NCI-H2196 treated with DMSO at 0.1 percent for 48 hours (cell line): Measurements from ENCODE around the gene CAP2.

Experiments
- DNase-seq: peaks from one replicate; lab custom pipeline; 2025; ENCODE audit not compliant: unreplicated experiment; lab: John Stamatoyannopoulos, UW

Gene CAP2

DNA sequence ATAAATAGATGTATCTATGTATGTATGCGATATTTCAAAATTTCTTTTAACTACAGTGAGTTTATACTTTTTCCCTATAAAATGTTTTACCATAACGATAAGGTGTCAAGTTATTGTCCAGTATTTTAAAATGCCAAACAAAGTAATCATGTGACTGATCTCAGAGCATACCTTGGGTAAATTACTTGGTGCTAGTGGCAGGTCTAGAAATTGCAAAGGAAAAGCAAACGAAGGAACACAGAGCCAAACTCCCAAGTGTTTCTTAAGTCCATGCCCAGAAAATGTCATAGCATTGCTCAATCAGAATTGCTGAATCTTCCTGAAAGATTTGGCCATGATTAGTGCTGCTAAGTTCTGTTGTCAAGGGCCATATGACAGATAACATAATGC, 77.5 kb downstream of the CAP2 start:
- DNase-seq, result no peak

DNA sequence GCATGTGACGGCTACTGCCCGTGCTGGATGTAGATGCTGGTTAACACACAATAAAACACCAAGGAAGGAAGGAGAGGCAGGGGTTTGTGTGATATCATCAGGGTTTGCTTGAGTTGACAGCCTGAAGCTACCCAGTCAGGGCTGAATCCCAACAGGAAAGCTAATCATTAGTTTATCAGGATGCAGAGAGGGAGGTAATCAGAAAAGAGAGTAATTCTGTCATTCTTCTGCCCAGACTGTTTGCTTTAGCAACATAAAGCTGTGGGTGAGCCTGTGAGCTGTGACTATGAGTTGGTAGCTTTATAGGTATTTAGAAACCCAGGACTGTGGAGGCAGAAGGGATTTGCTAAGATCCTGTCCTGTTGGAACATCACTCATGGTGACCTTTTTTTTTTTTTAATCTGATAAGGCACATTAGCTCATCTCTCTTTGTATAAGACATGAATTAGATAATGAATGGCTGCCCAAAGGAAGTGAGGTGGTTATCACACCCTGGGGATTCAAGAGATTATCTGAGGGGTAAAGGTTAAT, 79.3 kb downstream of the CAP2 start:
- DNase-seq, result no peak

DNA sequence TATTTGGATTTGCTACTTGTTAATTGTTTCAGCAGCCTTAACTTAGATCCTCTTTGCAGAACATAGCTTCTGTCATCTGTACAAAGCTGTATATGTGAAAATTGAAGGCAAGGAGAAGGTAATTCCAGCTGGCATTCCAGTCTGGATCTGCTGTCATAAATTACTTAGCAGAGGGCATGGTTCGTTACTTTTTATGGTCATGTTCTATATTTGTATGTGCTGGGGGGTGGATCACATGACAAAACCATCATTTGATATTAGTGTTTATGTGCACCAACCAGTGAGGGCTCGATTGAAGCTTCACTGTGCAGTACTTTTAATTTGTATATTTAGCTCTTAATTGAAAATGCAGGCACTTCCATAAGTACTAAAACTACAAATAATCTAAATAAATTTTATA, 80.2 kb downstream of the CAP2 start:
- DNase-seq, result no peak

DNA sequence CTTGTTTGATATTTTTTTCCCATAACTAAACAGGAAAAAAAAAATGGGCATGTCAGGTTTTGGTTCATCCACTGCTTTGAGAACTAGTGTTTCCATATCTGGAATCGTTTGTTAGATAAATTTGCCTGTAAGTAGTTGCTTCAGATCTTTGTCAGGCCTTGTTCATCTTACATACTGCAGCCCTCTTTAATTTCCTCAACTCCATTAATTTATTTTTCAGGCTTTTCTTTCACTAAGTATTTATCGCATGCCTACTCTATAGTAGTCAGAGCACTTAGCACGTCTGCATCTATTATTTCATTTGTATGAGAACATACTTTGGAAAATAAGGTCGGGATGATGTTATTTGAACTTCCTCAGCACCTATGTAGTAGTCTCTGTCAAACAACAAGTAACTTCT, 80.9 kb downstream of the CAP2 start:
- no peak for DNase-seq

- DNase-seq, result no peak
Observed at GRCh38 chr6:17475606-17476244, 82.3 kb downstream of the CAP2 start.

DNA sequence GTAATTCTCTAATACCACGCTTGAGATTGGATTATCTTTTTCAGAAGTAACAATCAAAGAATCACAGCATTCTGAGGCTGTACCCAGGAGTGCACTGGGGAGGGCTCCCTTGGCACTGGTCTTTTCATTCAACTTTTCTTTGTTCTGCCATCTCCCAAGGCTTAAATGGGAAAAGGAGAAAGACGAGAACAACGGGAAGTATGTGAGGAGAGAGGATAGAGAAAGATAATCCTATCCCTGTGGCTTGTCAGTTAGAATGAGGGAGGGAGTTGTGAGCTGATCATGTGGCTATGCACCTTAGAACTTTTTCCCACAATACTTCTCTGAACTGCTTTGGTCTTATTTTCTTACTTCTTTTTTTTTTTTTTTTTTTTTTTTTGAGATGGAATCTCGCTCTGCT, 83.1 kb downstream of the CAP2 start:
- DNase-seq, result no peak

GRCh38 chr6:17477356-17477755, 84.0 kb downstream of the CAP2 start:
- no peak for DNase-seq

DNA sequence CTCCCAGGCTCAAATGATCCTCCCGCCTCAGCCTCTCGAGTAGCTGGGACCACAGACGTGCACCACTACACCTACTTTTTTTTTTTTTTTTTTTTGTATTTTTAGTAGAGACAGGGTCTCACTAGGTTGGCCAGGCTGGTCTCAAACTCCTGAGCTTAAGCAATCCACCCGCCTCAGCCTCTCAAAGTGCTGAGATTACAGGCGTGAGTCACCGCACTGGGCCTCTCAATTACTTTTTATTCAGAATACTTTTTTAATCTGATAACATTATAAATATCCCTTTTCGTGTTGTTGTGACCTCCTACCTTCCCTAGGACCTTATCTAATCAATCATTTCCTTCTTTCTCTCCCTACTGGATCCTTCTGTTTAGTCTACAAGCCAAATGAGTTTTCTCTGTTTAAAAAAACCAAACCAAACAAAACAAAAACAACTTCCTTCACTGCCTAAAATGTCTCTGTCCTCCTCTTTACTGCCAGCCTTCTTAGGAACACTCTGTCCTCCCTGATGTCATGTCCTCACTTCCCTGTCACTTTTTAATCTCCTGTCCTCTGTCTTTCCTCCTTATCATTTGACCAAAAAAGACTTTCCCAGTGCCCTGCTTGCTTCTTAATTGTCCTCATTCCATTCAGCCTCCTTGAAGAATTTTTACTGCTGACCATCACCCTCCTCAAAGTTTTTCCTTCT, 85.0 kb downstream of the CAP2 start:
- DNase-seq, result no peak

- DNase-seq, result no peak
Observed at GRCh38 chr6:17478946-17479345, 85.6 kb downstream of the CAP2 start.

DNA sequence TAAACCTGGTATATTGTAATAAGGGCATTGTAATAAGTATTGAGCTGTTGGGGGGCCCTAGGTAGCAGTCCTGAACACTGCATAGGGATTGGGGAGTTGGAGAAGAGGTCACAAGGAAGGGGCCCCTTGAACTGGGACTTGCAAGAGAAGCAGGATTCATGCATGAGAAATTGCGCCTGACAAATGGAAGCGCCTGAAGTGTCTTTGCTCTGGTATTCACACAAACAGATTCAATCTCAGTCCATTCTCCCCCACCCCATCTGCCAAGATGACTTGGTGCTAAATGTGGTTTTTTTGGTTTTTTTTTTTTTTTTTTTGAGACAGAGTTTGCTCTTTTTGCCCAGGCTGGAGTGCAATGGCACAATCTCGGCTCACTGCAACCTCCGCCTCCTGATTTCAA, 87.1 kb downstream of the CAP2 start:
- no peak for DNase-seq

GRCh38 chr6:17482711-17483110, 89.3 kb downstream of the CAP2 start:
- no peak for DNase-seq

GRCh38 chr6:17483391-17484016, 90.1 kb downstream of the CAP2 start:
- no peak for DNase-seq

DNA sequence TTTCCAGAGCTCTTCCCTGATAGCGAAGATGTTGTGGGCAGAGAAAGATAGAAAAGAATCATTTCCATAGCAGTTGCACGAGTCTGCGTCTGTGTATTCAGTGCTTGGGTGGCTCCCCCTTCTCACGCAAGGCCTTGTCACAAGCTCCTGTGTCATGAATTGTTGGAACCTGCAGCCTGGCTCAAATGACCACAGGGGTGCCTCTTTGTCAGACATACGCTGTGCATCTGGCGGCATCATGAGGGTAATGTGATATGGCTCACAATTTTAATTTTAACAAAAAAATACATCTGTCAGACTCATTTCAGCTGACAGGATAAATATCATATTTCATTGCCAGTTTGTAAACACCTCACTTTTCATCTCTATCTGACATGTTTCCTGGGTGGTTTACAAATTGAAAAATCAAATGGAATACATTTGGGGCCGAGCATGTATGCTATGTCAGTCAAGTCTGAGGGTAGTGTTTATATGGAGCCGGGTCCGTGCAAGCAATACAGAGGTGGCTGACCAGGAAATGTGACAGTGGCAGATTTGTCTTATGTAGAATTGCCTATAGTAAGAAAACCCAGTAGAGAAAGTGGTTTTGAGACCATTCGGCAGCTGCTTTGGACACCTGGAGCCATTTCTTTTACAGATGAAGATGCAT, 90.9 kb downstream of the CAP2 start:
- no peak for DNase-seq

DNA sequence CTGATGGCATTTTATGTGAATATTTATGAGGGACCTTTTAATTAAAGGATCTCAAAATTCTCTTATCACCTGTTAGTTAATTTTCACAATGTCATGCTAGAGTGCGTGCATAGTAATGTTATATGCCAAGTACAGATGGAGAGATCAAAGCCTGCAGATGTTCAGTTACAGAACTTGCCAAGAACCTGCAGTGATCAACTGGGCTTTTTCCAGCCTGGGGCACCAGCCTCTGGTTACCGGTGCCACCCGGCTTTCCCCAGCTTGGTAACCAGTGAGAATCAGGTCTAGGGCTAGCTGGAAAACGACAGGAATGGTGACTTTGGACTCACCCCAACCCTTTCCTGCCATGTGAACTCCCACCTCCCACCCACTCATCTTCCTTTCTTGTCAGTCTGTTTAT, 91.8 kb downstream of the CAP2 start:
- no peak for DNase-seq

GRCh38 chr6:17485946-17486345, 92.6 kb downstream of the CAP2 start:
- DNase-seq, result no peak

DNA sequence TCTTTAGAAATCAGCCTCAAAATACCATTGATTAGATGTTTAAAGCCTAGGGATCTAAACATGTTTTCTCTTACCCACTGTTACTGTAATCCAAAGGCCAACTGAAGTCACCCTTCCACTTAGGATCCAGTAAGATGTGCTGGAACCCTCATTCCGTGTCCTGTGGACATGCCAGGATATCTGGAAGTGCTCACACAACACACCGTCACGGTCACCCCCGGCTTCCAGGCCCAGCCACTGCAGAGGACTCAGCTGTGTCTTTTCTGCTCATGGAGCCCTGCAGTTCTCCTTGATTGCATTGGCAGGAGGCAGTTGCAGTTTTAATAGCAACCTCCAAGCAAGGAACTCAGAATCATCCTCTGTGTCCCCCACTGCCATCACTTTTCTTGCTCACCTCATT, 93.3 kb downstream of the CAP2 start:
- DNase-seq, result no peak

DNA sequence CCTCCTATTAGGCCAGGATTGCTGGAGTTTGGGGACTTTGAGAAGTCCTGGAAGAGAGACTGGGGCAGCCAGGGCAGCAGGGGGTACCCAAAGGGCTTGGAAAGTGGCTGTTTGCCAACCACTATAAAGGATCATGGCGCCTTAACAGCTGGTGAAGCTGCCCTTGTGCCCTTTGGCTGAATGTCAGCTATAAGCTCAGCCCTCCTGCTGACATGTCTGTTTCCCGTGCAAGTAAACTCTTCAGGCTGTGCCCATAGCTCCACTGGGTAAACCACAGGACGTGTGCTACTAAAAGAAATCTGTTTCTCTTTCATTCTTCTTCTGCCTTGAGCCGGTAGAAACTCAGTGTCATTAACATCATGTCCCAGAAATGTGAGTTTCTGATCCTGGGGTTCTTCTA, 97.3 kb downstream of the CAP2 start:
- DNase-seq, result no peak

DNA sequence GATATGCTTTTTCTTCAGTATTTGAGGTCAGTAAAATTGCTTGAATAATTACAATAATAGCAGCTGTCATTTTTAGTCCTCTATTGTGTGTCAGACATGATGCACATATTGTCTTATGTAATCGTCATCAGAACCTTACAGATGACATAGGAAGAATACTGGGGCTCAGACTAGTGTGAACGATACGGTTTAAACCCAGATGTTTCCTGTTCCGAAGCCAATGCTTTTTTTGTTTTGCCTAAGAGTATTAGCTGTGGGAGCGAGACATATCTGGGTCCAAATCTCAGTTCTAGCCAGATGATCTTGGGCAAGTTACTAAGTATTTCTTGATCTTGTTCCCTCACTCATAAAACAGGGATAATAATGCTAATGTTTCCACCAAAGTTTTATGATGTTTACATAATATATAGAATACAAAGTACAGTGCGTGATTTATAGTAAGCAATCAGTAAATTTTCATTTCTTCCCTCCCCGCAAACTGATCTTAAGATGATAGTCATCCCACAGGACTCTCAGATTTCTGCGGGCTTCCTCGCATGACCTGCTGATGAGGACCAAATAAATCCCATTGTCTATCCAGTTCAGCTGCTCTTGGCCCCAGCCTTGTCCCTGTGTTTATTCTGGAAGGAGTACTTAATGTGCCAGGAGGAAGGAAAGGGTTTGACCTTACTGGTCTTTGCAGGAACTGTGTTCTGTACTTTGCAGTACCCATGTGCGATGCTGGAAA, 98.2 kb downstream of the CAP2 start:
- DNase-seq, result no peak

DNA sequence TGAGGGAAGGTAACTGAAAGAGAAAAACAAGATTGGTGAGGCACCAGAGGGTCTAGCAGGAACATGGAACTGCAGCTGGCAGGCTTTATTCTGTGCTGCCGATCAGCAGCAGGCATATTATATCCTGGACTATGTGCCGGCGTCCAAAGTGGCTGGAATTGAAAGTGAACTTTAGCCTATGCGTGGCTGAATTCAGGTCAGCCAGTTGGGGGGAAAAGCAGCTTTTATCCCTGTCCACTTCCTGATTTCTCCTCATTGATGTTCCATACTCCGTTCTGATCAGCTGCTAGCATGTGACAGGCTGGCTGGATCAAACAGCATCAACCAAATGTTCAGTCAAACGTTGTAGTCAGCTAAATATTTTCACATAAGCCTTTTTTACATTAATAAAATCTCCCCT, 99.0 kb downstream of the CAP2 start:
- no peak for DNase-seq

- DNase-seq, result no peak
Observed at GRCh38 chr6:17493286-17493685, 99.9 kb downstream of the CAP2 start.

DNA sequence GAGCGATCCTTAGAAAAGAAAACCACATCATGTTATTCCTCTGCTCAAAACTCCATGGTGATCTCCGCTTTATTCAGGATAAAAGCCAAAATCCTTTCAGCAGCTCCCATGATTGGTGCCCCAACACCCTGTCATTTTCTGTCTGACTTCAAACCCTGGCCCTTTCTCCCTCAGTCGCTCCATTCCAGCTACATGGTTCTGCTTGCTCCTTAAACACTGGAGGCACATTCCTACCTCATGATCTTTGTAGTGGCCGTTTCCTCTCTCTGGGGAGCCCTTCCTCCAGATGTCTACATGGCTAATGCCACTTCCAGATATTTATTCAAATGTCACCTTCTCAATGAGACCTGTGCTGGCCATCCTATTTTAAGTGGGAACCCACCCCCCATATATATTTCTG, 100.8 kb downstream of the CAP2 start:
- no peak for DNase-seq
